Right lobe of liver (tissue), 6 donors: Measurements from ENCODE around the gene PSKH1. TPM values are rescaled to one million over a fixed set of nuclear protein-coding genes. Genes with fewer than 3 reads are reported as not detected.
"Not testable (repeated sequence)": the region's sequence is repeated elsewhere in the genome, so short reads cannot be mapped to it uniquely, and the experiment has no call there.

Experiments
- ATAC-seq, 4 donors: fragments of 200-7000 bp; cut with Tn5 transposase; one replicate each; pipeline ENCODE4 v1.9.1; 2020; ENCODE audit warnings: mild to moderate bottlenecking in 4 of 4, moderate library complexity in 4 of 4
- DNase-seq, 3 donors: peaks; one replicate each; pipeline ENCODE4 v3.0.0-alpha.2; 2020
- H3K27ac ChIP-seq, 3 donors: fragments of 200-600 bp; one replicate each; pipeline ENCODE4 v1.8.0; 2022
- H3K27me3 ChIP-seq, 2 donors: fragments of 200-600 bp; one replicate each; pipeline ENCODE4 v1.8.0; 2022
- H3K36me3 ChIP-seq, 4 donors: fragments of 200-600 bp; sonication (generic) in 1 of 4; one replicate each; pipeline versions ENCODE4 v1.5.1 to v1.8.0; 2017 to 2022; ENCODE audit warnings: control low read depth in 1 of 4
- H3K4me1 ChIP-seq, 4 donors: fragments of 200-600 bp; sonication (generic) in 1 of 4; one replicate each; pipeline versions ENCODE4 v1.5.1 to v1.8.0; 2017 to 2022; ENCODE audit warnings: control low read depth in 1 of 4
- H3K4me3 ChIP-seq, 3 donors: fragments of 200-600 bp; one replicate each; pipeline ENCODE4 v1.8.0; 2022
- H3K9me3 ChIP-seq, 4 donors: fragments of 200-600 bp; sonication (generic) in 1 of 4; one replicate each; pipeline versions ENCODE4 v1.5.1 to v1.8.0; 2017 to 2022; ENCODE audit warnings: control low read depth in 1 of 4
- CTCF ChIP-seq, 4 donors: fragments of 200-600 bp in 3 of 4; fragments of 450-650 bp in 1 of 4; IDR thresholded peaks; one replicate each; pipeline versions ENCODE4 v1.5.1 to v1.8.0; 2016 to 2022; ENCODE audit warnings: antibody characterized with exemption in 4 of 4, mild to moderate bottlenecking in 2 of 4
- POLR2A ChIP-seq: fragments of 450-650 bp; IDR thresholded peaks from one replicate; pipeline ENCODE4 v1.6.1; 2017; ENCODE audit warnings: antibody characterized with exemption, mild to moderate bottlenecking
- WGBS: methylation state at CpG from one replicate; pipeline ENCODE4 v1.1.6; 2018; ENCODE audit warnings: low coverage, low lambda C conversion rate; ENCODE audit not compliant: insufficient coverage; ENCODE audit errors: missing lambda C conversion rate; 5-methylcytosine and 5-hydroxymethylcytosine counted together
- intact Hi-C, 2 donors: fragments of 100-400 bp; cut with DNase I; formaldehyde crosslinking; loops; one replicate each; pipeline versions ENCODE4 v1.11.2 to v1.14.1; 2022
- total RNA-seq, 6 experiments: library from RNA; depleted of rRNA in 2 of 6; stranded (reverse); fragments of >200 nt in 2 of 6; fragmentation: NEBNext Ultra II Directional in 3 of 6; extraction: Animal tissue kit (Norgen Biotek cat#: 25700) in 3 of 6; gene quantifications; one replicate each; pipeline versions ENCODE4 v1.1.0 to v1.2.4, GENCODE V29; 2016 to 2023
- donor health status: DM: no; HTN: yes; CAD: no.
- donor health status: DM: no; HTN: no; CAD: no.
- donor health status: DM: no; HTN: no; CAD: no.
- donor health status: DM: no; HTN: yes; CAD: no.
- donor health status: DM: no; HTN: yes; CAD: no.

PSKH1 gene
- total RNA-seq, 6 experiments from 2014 or later: 6.7 to 22.6 (median 13.2) TPM

- Histone ChIP-seq H3K9me3 (no peaks in the 10 kb centered on the region), H3K4me3 (no peak overlapping the region), H3K27me3 (no peaks in the 10 kb centered on the region), H3K36me3 (peaks cover 0 to 21% (median 7%) of the 10 kb centered on the region in 4 donors), H3K27ac (no peak overlapping the region), H3K4me1 (peaks cover 0 to 28% (median 14%) of the 10 kb centered on the region in 4 donors)
- intact Hi-C loops: no loop called here
- WGBS: 100% methylated on average over 1 of the region's 36 CpGs
- DNase-seq (no peak), ATAC-seq (no peak)
- TF ChIP-seq POLR2A (no peak), CTCF (IDR thresholded peaks at IDR 0.05) (no peak)
These were observed 16.1 kb downstream of the PSKH1 start for GRCh38 chr16:67909056-67909742.

- H3K4me1 ChIP-seq: peaks cover 0 to 37% (median 18%) of the 10 kb centered on the region in 4 donors
- no CpG with 5 or more reads among the region's 2 CpGs for WGBS
- intact Hi-C loops: no loop called here
- no peak for ATAC-seq
- no peak overlapping the region for H3K27ac ChIP-seq
- no peaks in the 10 kb centered on the region for H3K27me3 ChIP-seq
- no peak overlapping the region for H3K4me3 ChIP-seq
- DNase-seq: no peak
- no peaks in the 10 kb centered on the region for H3K9me3 ChIP-seq
- H3K36me3 ChIP-seq: peaks cover 0 to 21% (median 7%) of the 10 kb centered on the region in 4 donors
- no peak for TF ChIP-seq CTCF (IDR thresholded peaks at IDR 0.05)
These were observed 17.1 kb downstream of the PSKH1 start for GRCh38 chr16:67910158-67910557.

- H3K27ac ChIP-seq: peak overlapping the region in 2 of 3 donors; percentile 26 to 68
- ATAC-seq: peak; percentile 48 to 70 (median 67)
- TF ChIP-seq CTCF (IDR thresholded peaks at IDR 0.05): no peak
These were observed 21.9 kb downstream of the PSKH1 start for GRCh38 chr16:67914758-67915495.

GRCh38 chr16:67915496-67915769 is 22.4 kb downstream of the PSKH1 start:
- intact Hi-C loops, H3K4me3 ChIP-seq, H3K9me3 ChIP-seq, H3K27me3 ChIP-seq, H3K36me3 ChIP-seq, DNase-seq: not testable (repeated sequence)
- H3K27ac ChIP-seq: peak overlapping the region in 2 of 3 donors; percentile 26 to 68
- WGBS: no CpG with 5 or more reads among the region's 2 CpGs
- ATAC-seq: peak in 1 of 4 donors; percentile 3
- H3K4me1 ChIP-seq: peaks cover 0 to 27% (median 13%) of the 10 kb centered on the region in 4 donors

More at GRCh38 chr16:67914758-67915495, 21.9 kb downstream of the PSKH1 start:
- H3K4me3 ChIP-seq: no peak overlapping the region
- no peaks in the 10 kb centered on the region for H3K9me3 ChIP-seq
- peaks cover 0 to 10% (median 0%) of the 10 kb centered on the region in 4 donors for H3K36me3 ChIP-seq
- no peaks in the 10 kb centered on the region for H3K27me3 ChIP-seq
- intact Hi-C loops: no loop called here
- peaks cover 0 to 27% (median 13%) of the 10 kb centered on the region in 4 donors for H3K4me1 ChIP-seq
- peak in 1 of 3 donors; percentile 77 for DNase-seq
- WGBS: 19% methylated on average over 6 of the region's 7 CpGs
